Neural progenitor cell (in vitro differentiated cells): ENCODE measurements around the gene PRDM16.

Source experiments
- EZH2 ChIP-seq: fragments of 200-600 bp; sonication (generic); IDR thresholded peaks from 2 replicates; pipeline ENCODE4 v1.6.1; 2017; ENCODE audit warnings: antibody characterized with exemption, mild to moderate bottlenecking, moderate library complexity
- TF ChIP-seq, protein P1 (sequence below): fragments of 200-600 bp; sonication (generic); IDR thresholded peaks from 2 replicates; pipeline ENCODE4 v1.5.1; 2017; ENCODE audit warnings: antibody characterized with exemption, mild to moderate bottlenecking

DNA sequence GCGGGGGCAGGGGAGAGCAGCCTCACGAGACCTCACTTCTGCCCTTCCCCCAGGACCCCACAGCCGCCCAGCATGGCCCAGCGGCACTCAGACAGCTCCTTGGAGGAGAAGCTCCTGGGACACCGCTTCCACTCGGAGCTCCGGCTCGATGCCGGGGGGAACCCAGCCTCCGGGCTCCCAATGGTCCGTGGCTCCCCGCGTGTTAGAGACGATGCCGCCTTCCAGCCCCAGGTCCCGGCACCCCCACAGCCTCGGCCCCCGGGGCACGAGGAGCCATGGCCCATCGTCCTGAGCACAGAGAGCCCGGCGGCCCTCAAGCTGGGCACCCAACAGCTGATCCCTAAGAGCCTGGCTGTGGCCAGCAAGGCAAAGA, 394.0 kb downstream of the PRDM16 start:
- TF ChIP-seq, protein P1, sequence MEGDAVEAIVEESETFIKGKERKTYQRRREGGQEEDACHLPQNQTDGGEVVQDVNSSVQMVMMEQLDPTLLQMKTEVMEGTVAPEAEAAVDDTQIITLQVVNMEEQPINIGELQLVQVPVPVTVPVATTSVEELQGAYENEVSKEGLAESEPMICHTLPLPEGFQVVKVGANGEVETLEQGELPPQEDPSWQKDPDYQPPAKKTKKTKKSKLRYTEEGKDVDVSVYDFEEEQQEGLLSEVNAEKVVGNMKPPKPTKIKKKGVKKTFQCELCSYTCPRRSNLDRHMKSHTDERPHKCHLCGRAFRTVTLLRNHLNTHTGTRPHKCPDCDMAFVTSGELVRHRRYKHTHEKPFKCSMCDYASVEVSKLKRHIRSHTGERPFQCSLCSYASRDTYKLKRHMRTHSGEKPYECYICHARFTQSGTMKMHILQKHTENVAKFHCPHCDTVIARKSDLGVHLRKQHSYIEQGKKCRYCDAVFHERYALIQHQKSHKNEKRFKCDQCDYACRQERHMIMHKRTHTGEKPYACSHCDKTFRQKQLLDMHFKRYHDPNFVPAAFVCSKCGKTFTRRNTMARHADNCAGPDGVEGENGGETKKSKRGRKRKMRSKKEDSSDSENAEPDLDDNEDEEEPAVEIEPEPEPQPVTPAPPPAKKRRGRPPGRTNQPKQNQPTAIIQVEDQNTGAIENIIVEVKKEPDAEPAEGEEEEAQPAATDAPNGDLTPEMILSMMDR = no peak
- TF ChIP-seq EZH2 = no peak
